GM12878 (cell line): Measurements from ENCODE around the gene LRRC75A. TPM values are rescaled to one million over a fixed set of nuclear protein-coding genes. Genes with fewer than 3 reads are reported as not detected.

ENCODE experiments used
- ATAC-seq: fragments of 200-7000 bp; cut with Tn5 transposase; 3 replicates; pipeline ENCODE4 v1.9.1; 2020; ENCODE audit warnings: mild to moderate bottlenecking, moderate library complexity
- BruUV-seq: library from RNA; stranded (reverse); fragments of 400-500 nt; replicated peaks from 2 replicates; lab custom pipeline; 2021; lab: Mats Ljungman, UMichigan
- CTCF ChIA-PET: fragments of 300-600 bp; sonication (Branson Sonifier 250); formaldehyde crosslinking; extraction: SDS; loops from one replicate; lab custom pipeline; 2021; ENCODE audit warnings: inconsistent platforms; lab: Yijun Ruan, JAX
- POLR2A ChIA-PET: fragments of 350-600 bp; formaldehyde crosslinking; extraction: SDS; loops from one replicate; lab custom pipeline; 2021; ENCODE audit warnings: inconsistent platforms; lab: Charles Lee
- RAD21 ChIA-PET: fragments of 300-600 bp; sonication (Branson Sonifier 250); formaldehyde crosslinking; loops from one replicate; lab custom pipeline; 2023; ENCODE audit warnings: antibody characterized with exemption; ENCODE audit not compliant: unreplicated experiment; lab: Charles Lee
- SMC1A ChIA-PET: fragments of 300-600 bp; sonication (Branson Sonifier 250); formaldehyde crosslinking; loops from one replicate; lab custom pipeline; 2023; ENCODE audit not compliant: unreplicated experiment, uncharacterized antibody; lab: Charles Lee
- DNase-seq: peaks from one replicate; pipeline ENCODE4 v3.0.0-alpha.2; 2011; ENCODE audit warnings: low read depth, low spot score
- FAIRE-seq: peaks from 3 replicates; lab custom pipeline; 2011; peaks lifted over from hg19 to GRCh38; lab: Jason Lieb, UNC
- H2AFZ ChIP-seq: 2 replicates; pipeline ENCODE4 v1.6.0; 2011; ENCODE audit warnings: low read depth, low read length, control low read depth; ENCODE audit not compliant: control insufficient read depth
- H3K27ac ChIP-seq: 2 replicates; pipeline ENCODE4 v1.5.1; 2011; ENCODE audit warnings: control low read depth; ENCODE audit not compliant: control insufficient read depth, insufficient read depth
- H3K27me3 ChIP-seq, 2 experiments: replicated peaks in 1 of 2; 2 replicates each; pipeline versions ENCODE4 v1.6.0 to v1.6.1; 2011; ENCODE audit warnings: low read length in 1 of 2; ENCODE audit not compliant: control insufficient read depth in 2 of 2, insufficient read depth in 2 of 2
- H3K36me3 ChIP-seq, 2 experiments: 2 replicates each; pipeline ENCODE4 v1.5.1; 2011; ENCODE audit warnings: low read length in 1 of 2; ENCODE audit not compliant: control insufficient read depth in 2 of 2, insufficient read depth in 2 of 2
- H3K4me1 ChIP-seq: 2 replicates; pipeline ENCODE4 v1.6.1; 2011; ENCODE audit warnings: mild to moderate bottlenecking, low read length, moderate library complexity, mixed read lengths; ENCODE audit not compliant: control insufficient read depth, insufficient read depth
- H3K4me2 ChIP-seq: 2 replicates; pipeline ENCODE4 v1.6.0; 2011; ENCODE audit warnings: control low read depth; ENCODE audit not compliant: control insufficient read depth, insufficient read depth
- H3K4me3 ChIP-seq: fragments of 200-600 bp; sonication (generic); 2 replicates; pipeline ENCODE4 v1.5.1; 2016
- H3K79me2 ChIP-seq: 2 replicates; pipeline ENCODE4 v1.6.0; 2011; ENCODE audit warnings: low read length; ENCODE audit not compliant: control insufficient read depth, insufficient read depth
- H3K9ac ChIP-seq: 2 replicates; pipeline ENCODE4 v1.8.0; 2011; ENCODE audit warnings: low read length, control low read depth, mixed read lengths; ENCODE audit not compliant: control insufficient read depth, insufficient read depth
- H3K9me3 ChIP-seq: replicated peaks from 3 replicates; pipeline ENCODE4 v1.5.1; 2011; ENCODE audit warnings: mild to moderate bottlenecking, low read length; ENCODE audit not compliant: control insufficient read depth, insufficient read depth
- H4K20me1 ChIP-seq: 2 replicates; pipeline ENCODE4 v1.6.0; 2011; ENCODE audit not compliant: control insufficient read depth, insufficient read depth
- CBX5 ChIP-seq: sonication (generic); IDR thresholded peaks from 2 replicates; pipeline ENCODE4 v1.6.1; 2016; ENCODE audit warnings: low read depth, moderate library complexity, mild to moderate bottlenecking, inconsistent platforms
- NRF1 ChIP-seq: conservative IDR thresholded peaks from 2 replicates; pipeline ENCODE4 v1.6.1; 2011; ENCODE audit warnings: mild to moderate bottlenecking, low read depth, low read length, improper control_type of control experiment
- RCOR1 ChIP-seq: conservative IDR thresholded peaks from 2 replicates; pipeline ENCODE4 v1.6.1; 2012; ENCODE audit warnings: low read depth, low read length, improper control_type of control experiment
- YBX1 ChIP-seq: fragments of 450-650 bp; IDR thresholded peaks from 2 replicates; pipeline ENCODE4 v1.6.1; 2016; ENCODE audit warnings: antibody characterized with exemption
- whole genome bisulfite sequencing: methylation state at CpG from one replicate; pipeline ENCODE4 v1.1.6; 2016; ENCODE audit warnings: low lambda C conversion rate; ENCODE audit not compliant: insufficient replicate concordance, insufficient coverage; ENCODE audit errors: missing lambda C conversion rate; 5-methylcytosine and 5-hydroxymethylcytosine counted together
- in situ Hi-C: fragments of 300-500 bp; cut with MboI; formaldehyde crosslinking; loops from 9 replicates; pipeline ENCODE4 v1.14.3; 2018; ENCODE audit warnings: mixed read lengths
- intact Hi-C: fragments of 100-400 bp; cut with micrococcal nuclease; formaldehyde crosslinking; loops from one replicate; pipeline ENCODE4 v1.14.2; 2022; ENCODE audit not compliant: unreplicated experiment
- polyA plus RNA-seq, 11 experiments: library from polyadenylated mRNA; depleted of rRNA in 4 of 11; unstranded in 6 of 11; stranded (reverse) in 5 of 11; fragments of >200 nt; fragmentation: Nextera tagmentation in 4 of 11; fragmentation: Illumina TruSeq in 1 of 11; extraction: Ambion mirVana in 4 of 11; extraction: Trizol in 1 of 11; gene quantifications; 1 replicate in 1 of 11; 2 replicates in 10 of 11; pipeline versions ENCODE4 v1.2.1 to v1.2.3, GENCODE V29; 2011 to 2016; ENCODE audit warnings: inconsistent platforms in 2 of 11, missing spikeins in 2 of 11, low read depth in 1 of 11
- total RNA-seq, 4 experiments: library from RNA; depleted of rRNA in 3 of 4; stranded (reverse); fragments of >200 nt in 3 of 4; fragmentation: Illumina TruSeq in 1 of 4; extraction: Trizol in 1 of 4; gene quantifications; 2 replicates each; pipeline versions ENCODE4 v1.2.1 to v1.2.3, GENCODE V29; 2013 to 2021
- TF ChIP-seq, protein P1 (sequence below): fragments of 450-650 bp; IDR thresholded peaks from 2 replicates; pipeline ENCODE4 v1.6.1; 2018; ENCODE audit warnings: mild to moderate bottlenecking, low read depth, moderate library complexity; ENCODE audit not compliant: partially characterized antibody

The LRRC75A gene
- total and polyA plus RNA-seq, 10 of the 15 experiments (the other 5 are each of a cell fraction or from before 2014, with no cell fraction given) = 0.01 to 1.3 (median 0.09) TPM; not detected in 2

DNA sequence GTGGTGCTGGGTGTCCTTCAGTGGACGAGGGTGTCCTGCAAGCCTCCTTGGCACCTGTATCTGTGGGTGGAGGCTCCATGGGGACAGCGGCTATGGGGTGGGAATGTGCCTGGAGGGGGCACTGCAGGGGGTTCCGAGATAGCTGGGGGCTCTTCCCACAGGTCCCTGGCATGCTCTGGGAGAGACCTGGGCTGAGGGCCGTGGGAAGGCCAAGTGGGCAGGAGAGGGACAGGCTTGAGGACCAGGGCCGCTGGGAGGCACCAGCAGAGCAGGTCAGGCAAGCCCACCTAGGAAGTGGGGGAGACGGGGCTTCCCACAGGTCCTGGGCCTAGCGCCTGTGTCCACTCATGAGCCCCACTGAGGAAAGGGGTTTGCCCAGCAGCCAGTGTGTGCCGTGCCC lies 9.7 kb downstream of the LRRC75A start:
- Histone ChIP-seq H3K4me3 (no peak overlapping the region), H3K4me1 (no peaks in the 10 kb centered on the region), H3K79me2 (no peaks in the 10 kb centered on the region), H4K20me1 (no peaks in the 10 kb centered on the region), H3K27me3 (peaks cover 0 to 3% of the 10 kb centered on the region in 2 experiments; a peak in 2 of 4 replicates), H3K27ac (no peak overlapping the region), H3K4me2 (no peak overlapping the region), H2AFZ (no peak overlapping the region), H3K36me3 (no peaks in the 10 kb centered on the region), H3K9me3 (no peaks in the 10 kb centered on the region), H3K9ac (no peak overlapping the region)
- BruUV-seq = no TSS peak
- FAIRE-seq (no peak), ATAC-seq (no peak), DNase-seq (no peak)
- in situ Hi-C loops (no loop called here), intact Hi-C loops (no loop called here)
- ChIA-PET SMC1A (no interaction called here), CTCF (no interaction called here), RAD21 (no interaction called here), POLR2A (interaction anchor here (0.5 to 0.6 kb wide), 2 partner anchors 40 to 764 kb away, joined by 3 read pairs; no protein-coding TSS in a partner anchor)
- TF ChIP-seq CBX5 (no peak), NRF1 (no peak), RCOR1 (no peak), YBX1 (no peak)
- TF ChIP-seq, protein P1, sequence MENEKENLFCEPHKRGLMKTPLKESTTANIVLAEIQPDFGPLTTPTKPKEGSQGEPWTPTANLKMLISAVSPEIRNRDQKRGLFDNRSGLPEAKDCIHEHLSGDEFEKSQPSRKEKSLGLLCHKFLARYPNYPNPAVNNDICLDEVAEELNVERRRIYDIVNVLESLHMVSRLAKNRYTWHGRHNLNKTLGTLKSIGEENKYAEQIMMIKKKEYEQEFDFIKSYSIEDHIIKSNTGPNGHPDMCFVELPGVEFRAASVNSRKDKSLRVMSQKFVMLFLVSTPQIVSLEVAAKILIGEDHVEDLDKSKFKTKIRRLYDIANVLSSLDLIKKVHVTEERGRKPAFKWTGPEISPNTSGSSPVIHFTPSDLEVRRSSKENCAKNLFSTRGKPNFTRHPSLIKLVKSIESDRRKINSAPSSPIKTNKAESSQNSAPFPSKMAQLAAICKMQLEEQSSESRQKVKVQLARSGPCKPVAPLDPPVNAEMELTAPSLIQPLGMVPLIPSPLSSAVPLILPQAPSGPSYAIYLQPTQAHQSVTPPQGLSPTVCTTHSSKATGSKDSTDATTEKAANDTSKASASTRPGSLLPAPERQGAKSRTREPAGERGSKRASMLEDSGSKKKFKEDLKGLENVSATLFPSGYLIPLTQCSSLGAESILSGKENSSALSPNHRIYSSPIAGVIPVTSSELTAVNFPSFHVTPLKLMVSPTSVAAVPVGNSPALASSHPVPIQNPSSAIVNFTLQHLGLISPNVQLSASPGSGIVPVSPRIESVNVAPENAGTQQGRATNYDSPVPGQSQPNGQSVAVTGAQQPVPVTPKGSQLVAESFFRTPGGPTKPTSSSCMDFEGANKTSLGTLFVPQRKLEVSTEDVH = no peak
- 14% methylated on average over 8 of the region's 8 CpGs for WGBS
